Left lung (tissue), 10 donors: ENCODE data around the gene INSYN2B. TPM values are rescaled to one million over a fixed set of nuclear protein-coding genes. Genes with fewer than 3 reads are reported as not detected.

Source experiments
- ATAC-seq: fragments of 200-7000 bp; cut with Tn5 transposase; one replicate; pipeline ENCODE4 v1.9.1; 2020; ENCODE audit warnings: moderate library complexity
- DNase-seq, 4 donors: peaks; one replicate each; pipeline ENCODE4 v3.0.0-alpha.2; 2013 to 2020
- H3K27ac ChIP-seq, 2 donors: fragments of 200-600 bp; sonication (generic) in 1 of 2; one replicate each; pipeline versions ENCODE4 v1.5.0 to v1.8.0; 2020 to 2021
- H3K27me3 ChIP-seq, 2 donors: fragments of 200-600 bp; sonication (generic) in 1 of 2; one replicate each; pipeline versions ENCODE4 v1.5.0 to v1.8.0; 2020 to 2021
- H3K36me3 ChIP-seq, 2 donors: fragments of 200-600 bp; sonication (generic) in 1 of 2; one replicate each; pipeline versions ENCODE4 v1.5.0 to v1.8.0; 2020 to 2021
- H3K4me1 ChIP-seq, 2 donors: fragments of 200-600 bp; one replicate each; pipeline ENCODE4 v1.8.0; 2021
- H3K4me3 ChIP-seq, 2 donors: fragments of 200-600 bp; sonication (generic) in 1 of 2; one replicate each; pipeline versions ENCODE4 v1.5.0 to v1.8.0; 2020 to 2021; ENCODE audit warnings: mild to moderate bottlenecking in 1 of 2
- H3K9me3 ChIP-seq, 2 donors: fragments of 200-600 bp; sonication (generic) in 1 of 2; one replicate each; pipeline versions ENCODE4 v1.5.0 to v1.8.0; 2020 to 2021
- intact Hi-C, 2 donors: fragments of 100-400 bp; cut with DNase I; formaldehyde crosslinking; loops; one replicate each; pipeline versions ENCODE4 v1.11.2 to v1.14.2; 2022
- polyA plus RNA-seq, 6 donors: library from polyadenylated mRNA; unstranded; fragments of 120-200 nt; gene quantifications; one replicate each; pipeline ENCODE4 v1.2.1, GENCODE V29; 2013; ENCODE audit not compliant: insufficient read length in 6 of 6
- total RNA-seq, 2 donors: library from RNA; stranded (reverse); fragmentation: NEBNext Ultra II Directional; extraction: Animal tissue kit (Norgen Biotek cat#: 25700); gene quantifications; one replicate each; pipeline ENCODE4 v1.2.1, GENCODE V29; 2021
- TF ChIP-seq, protein P1 (sequence below), 2 donors: fragments of 200-600 bp; sonication (generic) in 1 of 2; IDR thresholded peaks; one replicate each; pipeline versions ENCODE4 v1.5.0 to v1.8.0; 2021; ENCODE audit warnings: antibody characterized with exemption in 2 of 2
- donor health status: DM: no; HTN: yes; CAD: no.
- donor health status: DM: no; HTN: no; CAD: no.

The INSYN2B gene
- total and polyA plus RNA-seq, 8 donors, result 0.10 to 7.0 (median 4.2) TPM

DNA sequence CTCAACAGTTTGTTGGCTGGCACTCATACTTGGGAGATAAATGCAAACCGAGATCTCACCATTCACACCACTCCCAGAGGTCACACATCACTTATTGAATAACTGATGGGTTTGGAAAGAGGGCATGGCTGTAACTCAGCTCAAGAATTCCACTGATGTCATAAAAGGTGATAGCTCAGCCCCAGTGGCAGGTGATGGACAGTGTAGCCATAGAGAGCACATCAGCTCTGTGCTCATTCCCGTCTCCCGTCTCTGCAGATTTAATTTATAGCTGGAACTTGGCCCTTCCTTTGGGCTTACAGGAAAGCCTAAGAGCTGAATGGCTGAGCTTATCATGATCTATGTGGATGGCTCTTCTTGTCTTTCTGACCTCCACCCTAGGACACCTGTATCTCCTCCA is 59.8 kb downstream of the INSYN2B start:
- Histone ChIP-seq H3K27me3 (no peaks in the 10 kb centered on the region), H3K4me3 (no peak overlapping the region), H3K4me1 (no peaks in the 10 kb centered on the region), H3K36me3 (no peaks in the 10 kb centered on the region), H3K9me3 (no peaks in the 10 kb centered on the region), H3K27ac (no peak overlapping the region)
- ATAC-seq (no peak), DNase-seq (no peak)
- TF ChIP-seq, protein P1, sequence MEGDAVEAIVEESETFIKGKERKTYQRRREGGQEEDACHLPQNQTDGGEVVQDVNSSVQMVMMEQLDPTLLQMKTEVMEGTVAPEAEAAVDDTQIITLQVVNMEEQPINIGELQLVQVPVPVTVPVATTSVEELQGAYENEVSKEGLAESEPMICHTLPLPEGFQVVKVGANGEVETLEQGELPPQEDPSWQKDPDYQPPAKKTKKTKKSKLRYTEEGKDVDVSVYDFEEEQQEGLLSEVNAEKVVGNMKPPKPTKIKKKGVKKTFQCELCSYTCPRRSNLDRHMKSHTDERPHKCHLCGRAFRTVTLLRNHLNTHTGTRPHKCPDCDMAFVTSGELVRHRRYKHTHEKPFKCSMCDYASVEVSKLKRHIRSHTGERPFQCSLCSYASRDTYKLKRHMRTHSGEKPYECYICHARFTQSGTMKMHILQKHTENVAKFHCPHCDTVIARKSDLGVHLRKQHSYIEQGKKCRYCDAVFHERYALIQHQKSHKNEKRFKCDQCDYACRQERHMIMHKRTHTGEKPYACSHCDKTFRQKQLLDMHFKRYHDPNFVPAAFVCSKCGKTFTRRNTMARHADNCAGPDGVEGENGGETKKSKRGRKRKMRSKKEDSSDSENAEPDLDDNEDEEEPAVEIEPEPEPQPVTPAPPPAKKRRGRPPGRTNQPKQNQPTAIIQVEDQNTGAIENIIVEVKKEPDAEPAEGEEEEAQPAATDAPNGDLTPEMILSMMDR (IDR thresholded peaks at IDR 0.05), result no peak
- intact Hi-C loops, result no loop called here

DNA sequence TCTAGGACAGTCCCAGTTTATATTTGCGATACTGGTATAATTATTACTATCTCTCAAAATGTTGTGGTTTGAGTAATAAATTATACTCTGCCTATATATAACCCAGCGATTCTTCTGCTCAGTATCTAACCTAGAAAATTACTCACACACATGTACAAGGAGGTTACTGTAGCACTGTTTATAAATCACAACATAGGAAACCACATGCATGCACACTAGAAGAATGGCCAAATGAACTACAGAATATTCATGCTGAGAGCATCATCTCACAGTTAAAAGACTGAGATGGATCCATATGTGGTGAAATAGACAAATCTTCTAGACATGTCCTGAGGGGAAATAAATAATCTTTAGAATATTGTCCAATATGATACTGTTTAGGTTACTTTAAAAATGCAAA is 62.1 kb downstream of the INSYN2B start:
- Histone ChIP-seq H3K36me3 (no peaks in the 10 kb centered on the region), H3K27me3 (no peaks in the 10 kb centered on the region), H3K9me3 (no peaks in the 10 kb centered on the region), H3K4me3 (no peak overlapping the region), H3K4me1 (no peaks in the 10 kb centered on the region), H3K27ac (no peak overlapping the region)
- TF ChIP-seq, protein P1 (IDR thresholded peaks at IDR 0.05), result no peak
- no peak for DNase-seq
- intact Hi-C loops, result no loop called here
- no peak for ATAC-seq

DNA sequence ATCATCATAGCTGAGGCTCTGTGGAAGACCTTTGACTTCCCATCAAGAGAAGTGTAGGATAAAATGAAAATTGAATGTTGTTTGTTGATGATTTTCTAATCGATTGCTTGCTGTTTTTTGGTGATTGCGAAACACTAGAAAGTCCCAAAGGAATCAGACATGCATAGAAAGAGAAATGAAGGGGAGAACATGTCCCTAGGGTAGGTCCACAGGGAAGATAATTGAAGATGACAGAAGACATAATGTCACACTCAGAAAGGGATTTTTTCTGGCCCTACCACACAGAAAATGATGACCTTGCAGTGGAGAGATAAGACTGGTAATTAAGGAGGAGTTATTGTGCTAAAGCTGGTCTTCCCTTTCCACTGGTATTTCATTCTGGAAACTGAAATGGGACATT is 62.8 kb downstream of the INSYN2B start:
- Histone ChIP-seq H3K4me1 (no peaks in the 10 kb centered on the region), H3K27me3 (no peaks in the 10 kb centered on the region), H3K27ac (no peak overlapping the region), H3K9me3 (no peaks in the 10 kb centered on the region), H3K4me3 (no peak overlapping the region), H3K36me3 (no peaks in the 10 kb centered on the region)
- TF ChIP-seq, protein P1 (IDR thresholded peaks at IDR 0.05), result no peak
- DNase-seq (no peak), ATAC-seq (no peak)
- intact Hi-C loops, result no loop called here

DNA sequence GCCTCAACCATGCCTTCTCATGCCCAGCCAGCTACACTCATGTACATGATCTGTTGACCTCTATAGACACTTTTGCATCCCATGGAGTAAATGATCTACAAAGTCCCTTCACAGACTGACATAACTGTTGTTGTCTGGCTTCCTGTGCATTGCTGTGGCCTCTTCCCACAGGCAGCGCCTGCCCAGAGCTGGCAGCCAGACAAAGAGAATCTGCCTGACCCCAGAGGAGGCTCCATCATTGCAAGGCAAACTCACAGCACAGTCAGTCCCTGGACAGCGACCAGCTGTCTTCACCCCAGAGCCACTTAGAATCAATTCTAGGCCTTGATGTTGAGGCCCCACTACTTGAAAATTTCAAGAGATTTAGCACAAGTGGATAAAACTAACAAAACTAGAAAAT is 65.5 kb downstream of the INSYN2B start:
- DNase-seq, result peak in 3 of 4 donors; percentile 36 to 78 (median 59)
- no peaks in the 10 kb centered on the region for H3K36me3 ChIP-seq
- no peaks in the 10 kb centered on the region for H3K4me1 ChIP-seq
- H3K4me3 ChIP-seq, result no peak overlapping the region
- peak; percentile 22 for ATAC-seq
- H3K27ac ChIP-seq, result no peak overlapping the region
- intact Hi-C loops, result no loop called here
- H3K27me3 ChIP-seq, result no peaks in the 10 kb centered on the region
- TF ChIP-seq, protein P1 (IDR thresholded peaks at IDR 0.05), result no peak
- H3K9me3 ChIP-seq, result no peaks in the 10 kb centered on the region

DNA sequence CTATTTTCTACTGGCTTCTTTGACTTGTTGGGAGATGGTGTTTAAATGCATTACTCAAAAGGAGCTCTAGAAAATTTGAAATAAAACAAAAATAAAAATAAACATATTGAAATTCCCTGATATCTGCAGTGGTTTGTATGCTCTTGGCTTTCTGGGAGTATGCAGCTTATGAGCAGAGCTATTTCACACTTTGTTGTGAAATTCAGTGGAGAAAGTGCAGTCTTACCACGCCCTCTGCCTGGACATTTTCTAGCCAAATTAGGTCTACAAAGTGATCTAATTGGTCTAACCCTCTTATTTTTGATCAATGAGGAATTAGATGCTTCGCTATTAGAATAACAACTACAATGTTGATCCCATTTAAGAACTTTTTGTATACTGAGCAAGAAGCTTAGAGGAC is 66.8 kb downstream of the INSYN2B start:
- DNase-seq (no peak), ATAC-seq (no peak)
- intact Hi-C loops, result no loop called here
- no peaks in the 10 kb centered on the region for H3K27me3 ChIP-seq
- H3K9me3 ChIP-seq, result no peaks in the 10 kb centered on the region
- TF ChIP-seq, protein P1 (IDR thresholded peaks at IDR 0.05), result no peak
- no peak overlapping the region for H3K4me3 ChIP-seq
- no peaks in the 10 kb centered on the region for H3K36me3 ChIP-seq
- H3K27ac ChIP-seq, result no peak overlapping the region
- no peaks in the 10 kb centered on the region for H3K4me1 ChIP-seq
